Heart left ventricle (tissue), 16 donors: ENCODE data around the gene NANP. TPM values are rescaled to one million over a fixed set of nuclear protein-coding genes. Genes with fewer than 3 reads are reported as not detected.
A peak's percentile ranks its signal among the peaks of the same experiment; 100 is the strongest.
"Not testable (repeated sequence)": the region's sequence is repeated elsewhere in the genome, so short reads cannot be mapped to it uniquely, and the experiment has no call there.

ENCODE experiments used
- ATAC-seq, 4 donors: fragments of 200-7000 bp; cut with Tn5 transposase; one replicate each; pipeline ENCODE4 v1.9.1; 2020 to 2022; ENCODE audit warnings: moderate library complexity in 4 of 4, mild to moderate bottlenecking in 3 of 4, moderate number of reproducible peaks in 1 of 4
- DNase-seq, 5 donors: peaks; one replicate each; pipeline ENCODE4 v3.0.0-alpha.2; 2020
- H3K27ac ChIP-seq, 12 donors: fragments of 200-600 bp; sonication (generic) in 4 of 12; one replicate each; pipeline versions ENCODE4 v1.5.0 to v1.8.0; 2016 to 2022; ENCODE audit warnings: mild to moderate bottlenecking in 2 of 12
- H3K27me3 ChIP-seq, 9 donors: fragments of 200-600 bp; sonication (generic) in 2 of 9; one replicate each; pipeline versions ENCODE4 v1.5.1 to v1.8.0; 2016 to 2022; ENCODE audit warnings: mild to moderate bottlenecking in 3 of 9
- H3K36me3 ChIP-seq, 9 donors: fragments of 200-600 bp; sonication (generic) in 2 of 9; one replicate each; pipeline versions ENCODE4 v1.5.0 to v1.8.0; 2018 to 2022; ENCODE audit warnings: mild to moderate bottlenecking in 2 of 9
- H3K4me1 ChIP-seq, 12 donors: fragments of 200-600 bp; sonication (generic) in 4 of 12; one replicate each; pipeline versions ENCODE4 v1.5.0 to v1.8.0; 2016 to 2022; ENCODE audit warnings: mild to moderate bottlenecking in 3 of 12
- H3K4me3 ChIP-seq, 12 donors: fragments of 200-600 bp; sonication (generic) in 4 of 12; one replicate each; pipeline versions ENCODE4 v1.5.0 to v1.8.0; 2017 to 2022; ENCODE audit warnings: mild to moderate bottlenecking in 9 of 12, moderate library complexity in 4 of 12
- H3K9me3 ChIP-seq, 12 donors: fragments of 200-600 bp; sonication (generic) in 4 of 12; one replicate each; pipeline versions ENCODE4 v1.5.0 to v1.8.0; 2016 to 2022; ENCODE audit warnings: mild to moderate bottlenecking in 1 of 12
- CTCF ChIP-seq, 12 donors: fragments of 200-600 bp; sonication (generic) in 4 of 12; IDR thresholded peaks; one replicate each; pipeline versions ENCODE4 v1.5.0 to v1.8.0; 2018 to 2022; ENCODE audit warnings: antibody characterized with exemption in 12 of 12, mild to moderate bottlenecking in 5 of 12
- POLR2A ChIP-seq, 2 donors: fragments of 450-650 bp; IDR thresholded peaks; one replicate each; pipeline ENCODE4 v1.6.1; 2017; ENCODE audit warnings: antibody characterized with exemption in 2 of 2, mild to moderate bottlenecking in 2 of 2, moderate library complexity in 2 of 2
- WGBS, 4 donors: extraction: QIAGEN DNeasy Blood & Tissue Kit in 2 of 4; methylation state at CpG; one replicate each; pipeline versions ENCODE4 v1.1.5 to v1.1.7; 2013 to 2018; 5-methylcytosine and 5-hydroxymethylcytosine counted together
- intact Hi-C, 10 donors: fragments of 100-400 bp; cut with DNase I; formaldehyde crosslinking; loops; one replicate each; pipeline versions ENCODE4 v1.11.1 to v1.14.2; 2022
- polyA plus RNA-seq, 2 donors: library from polyadenylated mRNA; stranded (reverse); fragments of 200-250 nt; gene quantifications; one replicate each; pipeline ENCODE4 v1.2.3, GENCODE V29; 2013
- total RNA-seq, 9 donors: library from RNA; depleted of rRNA in 2 of 9; stranded (reverse); fragments of >200 nt in 2 of 9; fragmentation: NEBNext Ultra II Directional in 3 of 9; extraction: Animal tissue kit (Norgen Biotek cat#: 25700) in 3 of 9; gene quantifications; one replicate each; pipeline versions ENCODE4 v1.1.0 to v1.2.4, GENCODE V29; 2016 to 2023
- donor health status: ischemic (EF 13 %, LVEDD 7.1; RV severe dilation, severe dysfunction).
- donor health status: healthy with polysubstance abuse.
- donor health status: DM: no; HTN: yes; CAD: no.
- donor health status: DM: no; HTN: no; CAD: no.
- donor health status: ischemic (EF 25% LVEDD 6.9; RV normal size, moderate dysfunction).
- donor health status: ischemic (EF 25% LVEDD 5.7; RV mildly dilated, moderate dysfunction).
- donor health status: healthy.
- donor health status: DM: yes; HTN: yes; CAD: no.
- donor health status: ischemic (EF 35%, LVEDD 5.7; RV mildly dilated, moderate dysfunction).
- donor health status: nonischemic (EF 11% LVEDD 7.7; RV severe dilation, severe dysfunction).
- donor health status: DM: yes; HTN: yes; CAD: no.
- donor health status: PGD.
- donor health status: ischemic (EF 29% LVEDD 5.4; RV normal size, mild dysfunction).
- donor health status: nonischemic (EF 23%, LVEDD 6.1; RV moderate dilation, normal function).

NANP gene
- total and polyA plus RNA-seq, 11 donors, result 1.8 to 5.2 (median 3.1) TPM

GRCh38 chr20:25588491-25588890 lies 35.3 kb downstream of the NANP start:
- WGBS, 4 donors, result 95 to 97% (median 95%) methylated on average over 7 of the region's 7 CpGs
- H3K27me3 ChIP-seq, result peaks cover 0 to 22% (median 6%) of the 10 kb centered on the region in 9 donors
- DNase-seq, result no peak
- H3K4me1 ChIP-seq, result peaks cover 0 to 14% (median 1%) of the 10 kb centered on the region in 12 donors
- no peak overlapping the region for H3K4me3 ChIP-seq
- intact Hi-C loops, result no loop called here
- TF ChIP-seq CTCF (IDR thresholded peaks at IDR 0.05) (no peak), POLR2A (IDR thresholded peaks at IDR 0.05) (no peak)
- no peaks in the 10 kb centered on the region for H3K9me3 ChIP-seq
- no peak for ATAC-seq
- H3K27ac ChIP-seq, result no peak overlapping the region
- no peaks in the 10 kb centered on the region for H3K36me3 ChIP-seq

- WGBS, 4 donors, result 76 to 82% (median 81%) methylated on average over 4 to 5 of the region's 5 CpGs
- no peak for DNase-seq
These were observed 36.3 kb downstream of the NANP start for GRCh38 chr20:25587536-25587935.

GRCh38 chr20:25586877-25587276 lies 36.9 kb downstream of the NANP start:
- no peaks in the 10 kb centered on the region for H3K36me3 ChIP-seq
- TF ChIP-seq POLR2A (IDR thresholded peaks at IDR 0.05) (no peak), CTCF (IDR thresholded peaks at IDR 0.05) (no peak)
- H3K27ac ChIP-seq, result no peak overlapping the region
- no peak for ATAC-seq
- WGBS, 4 donors, result 86 to 91% (median 88%) methylated on average over 11 of the region's 11 CpGs
- DNase-seq, result no peak
- H3K27me3 ChIP-seq, result peaks cover 0 to 28% (median 8%) of the 10 kb centered on the region in 9 donors
- intact Hi-C loops, result no loop called here
- no peak overlapping the region for H3K4me3 ChIP-seq
- H3K9me3 ChIP-seq, result no peaks in the 10 kb centered on the region
- H3K4me1 ChIP-seq, result peaks cover 0 to 14% (median 1%) of the 10 kb centered on the region in 12 donors

More at GRCh38 chr20:25587536-25587935, 36.3 kb downstream of the NANP start:
- TF ChIP-seq CTCF (IDR thresholded peaks at IDR 0.05), result no peak
- no peak for TF ChIP-seq POLR2A (IDR thresholded peaks at IDR 0.05)
- no peaks in the 10 kb centered on the region for H3K36me3 ChIP-seq
- ATAC-seq, result no peak
- no peak overlapping the region for H3K27ac ChIP-seq
- H3K4me1 ChIP-seq, result peaks cover 0 to 14% (median 1%) of the 10 kb centered on the region in 12 donors
- peaks cover 0 to 25% (median 7%) of the 10 kb centered on the region in 9 donors for H3K27me3 ChIP-seq
- intact Hi-C loops, result no loop called here
- H3K4me3 ChIP-seq, result no peak overlapping the region
- H3K9me3 ChIP-seq, result no peaks in the 10 kb centered on the region

GRCh38 chr20:25584905-25585704 lies 38.7 kb downstream of the NANP start, which contains the start of gene NINL:
NINL (minus strand) TSS chr20:25585531; CDS start chr20:25526587, 58,944 bp downstream.
- Histone ChIP-seq H3K4me1 (peaks cover 0 to 14% (median 1%) of the 10 kb centered on the region in 12 donors), H3K9me3 (no peaks in the 10 kb centered on the region), H3K27ac (peak within 1 kb of the TSS in 7 of 12 donors; percentile 10 to 80 (median 22)), H3K27me3 (peaks cover 0 to 32% (median 8%) of the 10 kb centered on the region in 9 donors), H3K4me3 (peak within 1 kb of the TSS; percentile 32 to 91 (median 60)), H3K36me3 (no peaks in the 10 kb centered on the region)
- 1 to 5% (median 3%) methylated on average over 29 to 108 of the region's 108 CpGs for WGBS, 4 donors
- ATAC-seq (peak; percentile 66 to 94 (median 78)), DNase-seq (peak in 4 of 5 donors; percentile 48 to 82 (median 61))
- intact Hi-C loops, result no loop called here
- TF ChIP-seq POLR2A (IDR thresholded peaks at IDR 0.05) (peak in 1 of 2 donors; percentile 30), CTCF (IDR thresholded peaks at IDR 0.05) (no peak)

GRCh38 chr20:25583607-25584006 lies 40.2 kb downstream of the NANP start:
- intact Hi-C loops, H3K4me3 ChIP-seq, H3K9me3 ChIP-seq, DNase-seq, ATAC-seq, H3K27ac ChIP-seq, H3K36me3 ChIP-seq: not testable (repeated sequence)
- H3K27me3 ChIP-seq, result peaks cover 0 to 32% (median 8%) of the 10 kb centered on the region in 9 donors
- 88 to 94% (median 92%) methylated on average over 7 of the region's 7 CpGs for WGBS, 4 donors
- peaks cover 0 to 14% (median 1%) of the 10 kb centered on the region in 12 donors for H3K4me1 ChIP-seq
